ENCODE measurements around the gene ASXL2.
"Not testable (repeated sequence)": the region's sequence is repeated elsewhere in the genome, so short reads cannot be mapped to it uniquely, and the experiment has no call there.

ASXL2 gene

DNA sequence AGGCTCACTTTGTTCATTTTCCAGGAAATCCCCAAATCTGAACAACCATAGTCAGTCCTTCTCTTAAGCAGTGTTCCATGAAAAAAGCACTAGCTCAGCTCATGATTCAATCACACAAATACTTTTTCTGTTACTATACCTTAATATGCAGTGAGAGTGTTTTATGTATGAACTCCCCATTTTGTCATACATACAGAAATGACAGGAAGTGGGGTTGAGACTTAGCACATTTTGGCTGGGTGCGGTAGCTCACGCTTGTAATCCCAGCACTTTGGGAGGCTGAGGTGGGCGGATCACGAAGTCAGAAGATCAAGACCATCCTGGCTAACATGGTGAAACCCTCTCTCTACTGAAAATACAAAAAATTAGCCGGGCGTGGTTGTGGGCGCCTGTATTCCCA lies 149.7 kb downstream of the ASXL2 start:
- DNase-seq, result no peak

DNA sequence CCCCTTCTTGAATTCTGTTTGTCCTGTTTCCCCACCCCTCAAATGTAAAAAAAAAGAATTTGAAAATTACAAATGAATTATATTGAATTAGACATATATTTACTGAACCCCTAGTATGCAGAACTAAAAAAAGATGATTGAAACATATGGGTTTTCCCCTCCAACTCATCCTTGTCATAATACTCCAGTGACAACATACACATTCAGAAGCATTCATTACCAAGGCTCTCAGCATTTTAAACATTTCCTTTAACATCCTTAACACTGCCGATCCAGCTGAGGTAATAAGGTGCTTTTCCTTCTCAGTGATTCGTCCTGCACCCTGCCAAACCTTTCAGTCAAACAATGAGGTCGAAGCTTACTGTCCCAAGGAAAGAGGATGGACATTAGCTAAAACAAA lies 151.8 kb downstream of the ASXL2 start:
- no peak for DNase-seq

DNA sequence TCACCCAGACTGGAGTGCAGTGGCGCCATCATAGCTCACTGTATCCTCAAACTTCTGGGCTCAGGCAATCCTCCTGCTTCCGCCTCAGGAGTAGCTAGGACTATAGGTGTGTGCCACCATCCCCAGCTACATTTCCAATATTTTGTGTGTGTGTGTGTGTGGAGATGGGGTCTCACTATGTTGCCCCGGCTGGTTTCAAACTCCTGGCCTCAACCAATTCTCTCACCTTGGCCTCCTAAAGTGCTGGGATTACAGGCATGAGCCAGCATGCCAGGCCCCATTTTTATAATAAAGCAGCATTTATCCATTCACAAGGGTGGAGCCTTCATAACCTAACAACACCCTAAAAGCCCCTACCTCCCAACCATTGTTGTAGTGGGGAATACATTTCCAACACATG lies 152.4 kb downstream of the ASXL2 start:
- DNase-seq, result no peak

DNA sequence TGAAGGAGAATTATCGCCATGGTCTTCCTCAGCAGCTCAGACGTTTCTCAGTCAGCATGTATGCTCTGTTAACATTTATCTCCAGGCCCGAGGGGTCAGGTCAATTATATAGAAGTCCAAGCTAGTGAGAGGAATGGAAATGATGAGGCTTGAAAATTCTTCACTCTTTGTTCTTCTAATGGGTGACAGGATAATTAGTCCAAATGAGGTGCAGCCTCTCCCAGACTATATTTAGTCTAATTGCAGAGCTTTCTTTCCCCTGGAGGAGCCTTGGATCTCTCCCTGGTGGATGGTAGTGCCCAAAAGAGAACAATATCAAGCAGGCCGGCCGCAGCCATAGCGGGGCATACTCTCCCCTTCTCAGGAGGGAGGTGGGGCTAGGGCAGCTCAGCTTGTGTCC lies 153.5 kb downstream of the ASXL2 start:
- DNase-seq, result no peak

DNA sequence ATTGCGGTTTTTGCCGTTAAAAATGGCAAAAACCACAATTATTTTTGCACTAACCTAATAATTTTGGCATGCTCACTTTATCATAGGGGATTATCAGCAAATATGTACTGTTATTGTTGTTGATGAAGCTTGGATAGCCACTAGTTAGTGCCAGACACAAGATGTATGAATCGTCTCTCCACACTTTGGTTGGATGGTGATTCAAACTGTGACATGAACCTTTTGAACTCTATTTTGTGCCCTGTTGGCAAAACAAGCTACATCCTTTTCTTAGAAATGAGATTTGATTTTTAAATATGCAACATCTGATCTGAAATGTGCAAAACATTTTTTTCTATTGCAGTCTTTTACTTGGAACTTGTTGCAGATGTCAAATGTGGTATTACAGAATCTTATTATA lies 156.1 kb downstream of the ASXL2 start:
- DNase-seq, result no peak

DNA sequence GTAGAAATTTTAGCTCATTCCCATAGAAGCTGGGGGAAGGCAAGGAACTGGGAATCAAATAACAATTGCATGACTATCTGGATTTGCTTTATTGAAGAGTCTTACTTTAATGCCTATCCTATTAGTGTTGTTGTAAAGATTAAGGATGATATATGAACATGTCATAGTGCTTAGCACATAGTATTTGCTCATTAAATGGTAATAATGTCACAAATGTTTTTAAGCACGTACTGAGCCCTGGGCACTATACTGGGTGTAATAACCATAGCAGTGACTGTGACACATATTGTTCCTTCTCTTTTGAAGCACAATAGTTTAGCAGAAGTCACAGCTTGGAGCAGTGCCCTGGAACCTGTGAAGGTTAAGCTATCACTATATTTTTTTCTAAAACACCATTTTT lies 157.7 kb downstream of the ASXL2 start:
- DNase-seq, result no peak

DNA sequence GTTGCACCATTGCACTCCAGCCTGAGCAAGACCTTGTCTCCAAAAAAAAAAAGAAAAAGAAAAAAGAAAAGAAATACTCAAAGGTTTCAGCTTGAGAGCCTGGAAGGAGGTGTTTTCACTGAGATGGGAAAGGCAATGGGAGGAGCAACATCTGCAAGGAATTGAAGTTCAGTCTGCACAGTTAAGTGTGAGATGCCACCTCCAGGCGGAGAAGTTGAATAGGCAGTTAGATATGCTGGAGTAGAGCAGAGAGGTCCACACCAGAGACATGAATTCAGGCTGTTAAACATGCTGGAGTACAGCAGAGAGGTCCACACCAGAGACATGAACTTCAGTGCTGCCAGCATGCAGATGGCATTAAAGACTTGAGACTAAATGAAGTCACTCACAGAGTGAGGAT lies 163.5 kb downstream of the ASXL2 start:
- DNase-seq, result peak; percentile 18

DNA sequence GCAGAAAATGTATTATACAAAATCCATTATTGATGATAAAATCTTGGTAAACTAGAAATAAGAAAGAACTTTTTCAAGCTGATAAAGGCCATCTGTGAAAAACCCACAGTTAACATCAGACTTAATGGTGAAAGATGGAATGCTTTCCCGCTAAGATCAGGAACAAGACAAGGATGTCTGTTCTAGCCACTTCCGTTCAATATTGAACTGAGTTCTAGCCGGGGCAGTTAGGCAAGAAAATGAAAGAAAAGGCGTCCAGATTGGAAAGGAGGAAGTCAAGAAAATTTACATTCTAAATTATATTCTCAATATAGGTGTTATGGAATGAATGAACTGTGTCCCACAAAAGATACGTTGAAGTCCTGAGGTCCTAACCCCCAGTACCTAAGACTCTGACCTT lies 165.8 kb downstream of the ASXL2 start:
- no peak for DNase-seq

DNA sequence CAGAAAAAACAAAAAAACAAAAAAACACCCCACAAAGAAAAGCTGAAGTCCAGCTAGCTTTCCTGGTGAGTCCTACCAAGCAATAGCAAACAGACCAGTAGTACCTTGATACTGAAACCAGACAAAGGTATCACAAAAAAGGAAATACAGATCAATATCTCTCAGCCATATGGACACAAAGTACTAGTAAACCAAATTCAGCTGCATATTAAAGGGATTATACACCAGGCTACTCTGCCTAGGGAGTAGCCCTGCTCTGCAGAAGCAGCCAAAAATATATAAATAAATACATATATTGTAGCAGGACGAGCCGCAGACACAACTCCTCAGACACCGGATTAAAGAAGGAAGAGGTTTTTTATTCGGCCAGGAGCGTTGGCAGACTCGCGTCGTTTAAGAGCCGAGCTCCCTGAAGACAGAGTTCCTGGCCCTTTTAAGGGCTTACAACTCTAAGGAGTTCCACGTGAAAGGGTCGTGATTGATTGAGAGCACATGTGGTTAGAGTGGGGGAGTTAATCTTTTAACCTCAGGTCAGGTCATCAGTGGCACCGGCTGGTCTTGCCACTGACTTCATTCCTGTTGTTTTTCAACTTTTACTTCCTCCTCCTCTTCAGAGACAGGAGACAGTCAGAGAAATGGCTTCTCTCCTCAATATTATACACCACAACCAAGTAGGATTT lies 166.5 kb downstream of the ASXL2 start:
- DNase-seq, result no peak

DNA sequence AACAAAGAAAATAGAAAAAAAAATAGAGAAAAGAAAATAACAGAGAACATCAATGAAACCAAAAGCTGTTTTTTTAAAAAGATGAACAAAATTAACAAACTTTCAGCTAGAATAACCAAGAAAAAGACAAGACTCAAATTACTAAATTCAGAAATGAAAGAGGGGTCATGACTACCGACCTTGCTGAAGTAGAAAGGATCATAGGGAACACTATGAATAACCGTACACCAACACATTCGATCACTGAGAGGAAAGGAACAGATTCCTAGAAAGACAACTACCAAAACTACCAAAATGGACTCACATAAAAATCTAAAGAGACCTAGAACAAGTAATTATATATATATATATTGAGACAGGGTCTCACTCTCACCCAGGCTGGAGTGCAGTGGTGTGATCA lies 167.5 kb downstream of the ASXL2 start:
- no peak for DNase-seq

DNA sequence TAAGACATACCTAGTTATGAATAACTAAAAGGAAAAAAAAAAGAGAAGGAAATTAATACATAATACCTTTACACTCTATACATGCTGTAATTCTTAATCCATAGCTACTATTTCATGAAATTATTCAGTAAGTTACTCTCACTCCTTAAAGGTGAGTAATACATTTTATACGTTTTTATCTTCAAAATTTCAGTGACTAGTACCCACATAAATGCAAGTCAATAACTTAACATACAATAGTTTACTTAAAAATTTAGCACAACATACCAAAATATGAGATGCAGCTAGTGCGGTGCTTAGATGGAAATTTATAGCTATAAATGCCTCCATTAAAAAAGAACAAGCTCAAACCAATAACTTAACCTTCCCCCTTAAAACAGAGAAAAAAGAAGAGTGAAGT lies 168.9 kb downstream of the ASXL2 start:
- no peak for DNase-seq

DNA sequence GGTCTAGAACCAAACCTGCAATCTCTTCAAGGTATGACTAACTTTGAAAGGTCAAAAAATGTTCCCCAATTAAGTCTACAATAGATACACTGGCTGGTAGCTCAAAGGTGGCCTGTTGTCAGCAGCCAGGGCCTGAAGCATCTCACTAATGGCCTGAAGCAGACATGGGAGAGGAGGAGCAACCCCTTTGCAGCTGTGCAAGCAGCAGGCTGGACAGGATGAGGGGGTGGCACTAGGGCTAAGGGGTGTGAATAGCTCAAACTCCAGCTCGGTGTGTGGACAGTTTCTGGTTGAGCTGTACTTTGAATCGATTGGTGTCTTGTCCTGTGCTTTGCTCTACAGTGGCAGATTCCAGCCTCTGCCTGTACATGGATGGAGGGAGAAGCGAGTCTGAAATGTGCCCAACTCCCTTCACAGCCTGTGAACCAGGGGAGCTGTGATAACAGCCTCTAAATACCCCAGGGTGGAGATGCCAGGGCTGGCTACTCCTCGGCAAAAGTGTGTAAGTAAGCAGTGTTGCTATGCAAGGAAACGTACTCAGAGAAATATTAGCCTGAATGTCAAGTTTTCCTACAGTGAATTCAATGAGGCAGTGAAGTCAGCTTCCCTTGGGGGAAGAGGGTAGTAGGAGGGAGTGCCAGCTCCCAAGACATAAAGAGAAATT lies 170.2 kb downstream of the ASXL2 start:
- DNase-seq, result no peak

DNA sequence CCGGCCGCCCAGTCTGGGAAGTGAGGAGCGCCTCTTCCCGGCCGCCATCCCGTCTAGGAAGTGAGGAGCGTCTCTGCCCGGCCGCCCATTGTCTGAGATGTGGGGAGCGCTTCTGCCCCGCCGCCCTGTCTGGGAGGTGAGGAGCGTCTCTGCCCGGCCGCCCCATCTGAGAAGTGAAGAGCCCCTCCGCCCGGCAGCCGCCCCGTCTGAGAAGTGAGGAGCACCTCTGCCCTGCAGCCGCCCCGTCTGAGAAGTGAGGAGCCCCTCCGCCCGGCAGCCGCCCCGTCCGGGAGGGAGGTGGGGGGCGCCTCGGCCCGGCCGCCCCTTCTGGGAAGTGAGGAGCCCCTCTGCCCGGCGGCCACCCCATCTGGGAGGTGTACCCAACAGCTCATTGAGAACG lies 172.7 kb downstream of the ASXL2 start:
- not testable (repeated sequence) for DNase-seq

DNA sequence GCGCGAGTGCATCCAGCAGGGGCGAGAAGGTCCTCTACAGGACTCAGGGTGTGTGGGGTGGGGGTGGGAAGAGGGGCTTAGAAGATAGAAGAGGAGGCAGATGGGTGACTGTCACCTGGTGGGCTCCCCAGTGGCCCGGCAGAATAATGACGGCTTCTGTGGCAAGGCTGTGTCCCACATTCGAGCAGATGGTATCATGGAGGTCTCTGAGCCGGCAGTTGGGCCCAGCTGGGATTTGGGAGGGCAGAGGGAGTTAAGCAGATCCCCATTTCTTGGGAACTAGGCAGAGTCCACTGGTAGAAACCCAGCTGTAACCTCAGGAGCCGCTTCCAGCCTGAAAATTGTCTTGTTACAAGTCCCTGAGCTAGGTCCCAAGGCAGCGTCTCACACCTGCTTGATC lies 176.5 kb downstream of the ASXL2 start:
- no peak for DNase-seq

DNA sequence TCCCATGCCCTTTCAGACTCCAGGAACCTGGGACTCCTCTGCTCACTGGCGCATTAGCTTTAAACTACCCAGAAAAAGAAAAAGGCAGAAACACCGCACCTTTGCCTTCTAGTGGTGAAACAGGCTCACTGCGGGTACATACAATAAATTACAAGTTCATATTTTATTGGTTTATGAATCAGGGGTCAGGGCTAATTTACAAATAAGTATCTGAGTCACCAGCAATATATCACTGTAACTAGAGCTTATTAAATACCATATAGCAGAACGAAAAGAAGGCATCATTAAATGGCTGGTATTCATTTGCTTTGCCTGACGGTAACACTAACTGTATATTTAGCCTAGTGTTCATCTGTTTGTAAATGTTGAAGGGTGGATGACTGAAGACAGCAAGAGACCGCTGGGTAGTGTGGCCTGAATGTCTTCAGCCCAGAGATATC lies 178.0 kb downstream of the ASXL2 start:
- peak; percentile 16 for DNase-seq

DNA sequence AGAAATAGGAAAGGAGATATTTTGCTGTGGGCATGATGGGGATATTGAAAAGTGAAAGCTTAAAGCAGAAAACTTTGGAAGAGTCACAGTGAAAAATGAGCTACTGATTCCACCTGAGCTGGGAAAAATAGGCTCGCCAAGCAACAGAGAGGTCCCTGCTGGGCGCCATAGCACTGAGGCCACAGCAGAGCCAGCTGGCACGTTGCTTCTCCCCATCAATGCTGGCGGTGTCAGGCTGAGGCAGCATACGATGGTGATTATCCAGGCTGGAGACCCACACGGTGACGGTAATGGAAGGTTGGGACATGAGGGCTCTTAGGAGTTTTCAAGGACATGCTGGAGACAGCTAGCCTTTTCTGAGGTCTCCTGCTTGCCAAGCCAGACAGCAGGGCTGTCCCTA lies 179.1 kb downstream of the ASXL2 start:
- no peak for DNase-seq

DNA sequence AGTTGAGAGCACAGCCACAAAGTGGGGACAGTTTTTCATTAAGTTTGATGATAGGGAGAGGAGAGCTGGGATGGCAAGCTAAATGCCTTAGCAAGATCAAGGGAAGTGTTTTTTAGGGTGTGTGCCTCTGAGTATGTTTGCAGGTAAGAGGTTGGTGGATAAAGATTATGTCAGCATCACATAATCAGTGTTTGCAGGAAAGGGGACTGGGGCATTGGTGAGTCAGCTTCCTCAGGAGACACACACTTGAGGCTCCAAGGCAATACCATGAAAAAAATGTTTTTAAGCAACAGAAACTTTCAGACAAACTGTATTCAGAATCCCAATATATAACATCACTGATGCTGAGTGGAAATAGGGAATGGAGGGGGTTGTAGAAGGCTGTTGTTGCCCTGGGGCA lies 179.5 kb downstream of the ASXL2 start:
- DNase-seq, result peak; percentile 33

DNA sequence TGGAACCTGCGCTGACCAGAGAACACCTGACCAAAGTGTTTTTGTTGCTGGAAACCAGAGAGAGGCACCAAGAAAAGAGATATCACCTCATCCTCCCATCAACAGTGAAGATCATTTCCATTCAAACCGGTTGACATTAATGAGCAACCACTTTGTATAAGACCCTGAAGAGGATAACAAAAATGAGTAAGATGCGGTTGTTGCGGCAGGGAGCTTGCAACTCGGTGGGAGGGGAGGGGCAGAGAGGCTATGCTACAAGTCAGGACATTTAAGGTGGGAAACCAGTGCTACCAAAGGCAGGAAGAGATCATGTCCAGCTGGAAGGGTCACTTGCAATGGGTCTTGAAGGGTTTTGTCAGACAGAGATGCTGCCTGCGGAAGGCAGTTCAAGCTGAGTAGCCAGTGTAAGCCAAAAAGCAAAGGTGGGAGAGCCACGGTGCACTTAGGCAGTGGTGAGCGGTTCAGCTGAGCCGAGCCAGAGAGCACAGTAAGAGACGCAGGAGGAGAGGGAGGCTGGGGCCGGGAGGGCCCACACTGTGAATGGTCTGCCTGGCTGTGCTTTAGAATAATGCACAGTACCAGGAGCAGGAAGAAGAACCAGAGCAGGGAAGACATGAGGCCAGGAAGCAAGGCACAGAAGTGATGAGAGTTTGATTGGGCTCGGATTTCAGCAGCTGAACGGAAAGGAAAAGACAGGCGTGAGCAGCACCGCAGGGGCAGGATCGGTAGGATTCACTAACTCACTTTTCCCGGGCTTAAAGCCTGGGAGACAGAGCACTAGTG lies 180.5 kb downstream of the ASXL2 start:
- no peak for DNase-seq

DNA sequence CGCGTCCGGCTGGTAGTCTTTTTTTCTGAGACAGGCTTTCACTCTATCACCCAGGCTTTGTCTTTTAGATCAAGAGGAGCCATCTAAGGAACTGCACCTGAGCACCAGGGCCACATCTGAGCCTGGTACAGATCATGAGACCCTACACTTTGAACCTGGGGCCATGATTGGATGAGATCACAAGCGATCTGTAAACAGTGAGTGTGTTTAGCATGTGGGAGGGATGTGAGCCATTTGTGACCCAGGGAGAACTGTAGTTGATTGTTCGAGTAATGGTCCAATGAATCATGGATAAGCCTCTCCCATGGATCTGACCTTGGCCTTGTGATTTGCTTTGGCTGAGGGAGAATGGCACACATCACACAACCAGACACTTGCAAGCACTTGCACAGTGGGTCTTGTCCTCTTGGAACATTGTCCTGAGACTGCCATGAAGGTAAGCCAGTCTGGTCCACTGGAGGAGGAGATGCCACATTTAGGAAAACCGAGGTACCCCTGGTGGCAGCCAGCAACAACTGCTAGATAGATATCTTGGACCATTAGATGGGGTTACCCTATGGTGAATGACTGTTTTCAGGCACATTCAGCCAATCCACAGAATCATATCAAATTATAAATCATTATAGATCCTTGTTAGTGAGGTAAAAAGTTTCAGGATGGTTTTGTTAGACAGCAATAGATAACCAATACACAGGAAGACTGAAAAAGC lies 185.4 kb downstream of the ASXL2 start:
- no peak for DNase-seq

DNA sequence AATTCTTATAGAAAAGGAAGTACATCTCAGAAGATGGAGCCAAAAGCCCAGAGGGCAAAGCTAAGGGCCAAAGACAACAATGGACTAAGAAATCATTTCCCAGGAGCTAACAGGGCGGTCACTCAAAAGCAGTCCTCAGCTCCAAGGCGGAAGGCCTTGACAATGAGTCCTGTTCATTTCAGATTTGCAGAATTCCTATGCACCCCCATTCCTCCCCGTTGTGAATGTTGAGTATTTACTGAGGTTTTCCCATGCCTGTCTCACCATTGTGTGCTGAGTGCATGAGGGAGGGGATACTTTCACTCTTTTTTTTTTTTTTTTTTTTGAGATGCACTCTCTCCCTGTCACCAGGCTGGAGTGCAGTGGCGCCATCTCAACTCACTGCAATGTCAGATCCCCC lies 186.1 kb downstream of the ASXL2 start:
- no peak for DNase-seq

DNA sequence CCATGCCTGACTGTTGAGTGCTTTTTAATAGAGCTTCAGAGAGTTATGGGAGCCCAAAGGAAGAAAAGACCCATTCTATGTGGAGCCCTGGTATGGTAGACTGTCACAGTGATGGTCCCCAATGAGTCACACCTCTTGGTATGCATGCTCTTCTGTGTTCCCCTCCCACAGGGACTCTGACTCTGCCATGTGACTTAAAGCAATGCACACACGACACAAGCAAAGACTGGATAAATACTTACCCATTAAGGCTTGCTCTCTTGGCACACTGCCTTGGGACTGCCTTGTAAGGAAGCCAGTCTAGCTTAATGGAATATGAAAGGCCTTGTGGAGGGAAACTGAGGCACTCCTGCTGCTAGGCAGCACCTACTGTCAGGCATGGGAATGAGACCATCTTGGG lies 188.2 kb downstream of the ASXL2 start:
- no peak for DNase-seq

DNA sequence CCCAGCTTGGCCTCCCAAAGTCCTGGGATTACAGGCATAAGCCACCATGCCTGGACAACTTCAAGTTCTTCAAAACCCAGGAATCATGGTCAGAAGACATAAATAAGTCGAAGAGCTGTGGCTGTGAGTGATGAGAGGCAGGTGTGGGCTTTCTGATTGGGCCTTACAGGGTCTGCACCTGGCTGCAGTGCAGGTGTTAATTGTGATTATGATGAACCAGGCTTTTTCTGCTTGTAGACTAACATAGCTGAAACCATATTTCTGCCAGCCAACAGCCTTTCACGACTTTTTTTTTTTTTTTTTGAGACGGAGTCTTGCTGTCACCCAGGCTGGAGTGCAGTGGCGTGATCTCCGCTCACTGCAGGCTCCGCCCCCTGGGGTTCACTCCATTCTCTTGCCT lies 190.1 kb downstream of the ASXL2 start:
- no peak for DNase-seq

DNA sequence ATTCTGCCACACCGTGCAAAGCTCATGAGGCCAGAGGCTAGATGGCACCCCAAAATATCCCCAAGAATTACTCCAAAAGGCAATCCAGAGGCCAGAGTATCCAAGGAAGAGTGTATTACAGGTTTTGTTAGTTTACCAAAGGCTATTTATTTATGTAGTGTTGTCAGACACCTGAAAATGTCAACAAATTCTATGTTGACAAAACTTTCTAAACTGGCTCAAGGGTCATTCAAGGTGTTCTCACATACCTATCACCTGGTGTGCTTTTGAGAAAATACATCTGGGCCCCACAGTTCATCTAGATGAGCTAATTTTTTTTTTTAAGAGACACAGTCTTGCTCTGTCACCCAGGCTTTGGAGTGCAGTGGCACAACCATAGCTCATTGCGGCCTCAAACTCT lies 192.5 kb downstream of the ASXL2 start:
- DNase-seq, result no peak

Measured in NCI-H226 (cell line).